CD14-positive monocyte (primary cell): ENCODE measurements around the gene ESPN. TPM values are rescaled to one million over a fixed set of nuclear protein-coding genes. Genes with fewer than 3 reads are reported as not detected.

ENCODE experiments used
- DNase-seq, 3 donors: peaks; one replicate each; pipeline ENCODE4 v3.0.0-alpha.2; 2011 to 2022
- H2AFZ ChIP-seq: 2 replicates; pipeline ENCODE4 v1.6.0; 2012; ENCODE audit warnings: mild to moderate bottlenecking, low read depth, low read length, inconsistent platforms; ENCODE audit not compliant: insufficient read depth, poor library complexity, severe bottlenecking
- H3K27ac ChIP-seq, 2 donors: 1 replicate in 1 of 2; 2 replicates in 1 of 2; pipeline ENCODE4 v1.5.1; 2012 to 2013; ENCODE audit warnings: low read length in 2 of 2, control low read depth in 1 of 2, inconsistent platforms in 1 of 2, low read depth in 1 of 2, mild to moderate bottlenecking in 1 of 2
- H3K27me3 ChIP-seq, 2 donors: one replicate each; pipeline versions ENCODE4 v1.6.0 to v1.6.1; 2011 to 2013; ENCODE audit warnings: low read length in 2 of 2; ENCODE audit not compliant: control insufficient read depth in 2 of 2, insufficient read depth in 2 of 2
- H3K36me3 ChIP-seq, 2 donors: replicated peaks in 1 of 2; 1 replicate in 1 of 2; 2 replicates in 1 of 2; pipeline versions ENCODE4 v1.5.1 to v1.6.1; 2012 to 2013; ENCODE audit warnings: low read length in 2 of 2, control low read depth in 1 of 2, inconsistent platforms in 1 of 2, mild to moderate bottlenecking in 1 of 2; ENCODE audit not compliant: insufficient read depth in 2 of 2, control insufficient read depth in 1 of 2
- H3K4me1 ChIP-seq, 2 donors: 1 replicate in 1 of 2; 2 replicates in 1 of 2; pipeline versions ENCODE4 v1.5.1 to v1.6.1; 2012 to 2013; ENCODE audit warnings: low read length in 2 of 2, control low read depth in 1 of 2, inconsistent platforms in 1 of 2, mild to moderate bottlenecking in 1 of 2, moderate library complexity in 1 of 2; ENCODE audit not compliant: insufficient read depth in 2 of 2, control insufficient read depth in 1 of 2
- H3K4me2 ChIP-seq: replicated peaks from 2 replicates; pipeline ENCODE3; 2012; ENCODE audit warnings: low read length, moderate library complexity, mild to moderate bottlenecking; ENCODE audit not compliant: poor library complexity, severe bottlenecking; ENCODE audit errors: extremely low read depth
- H3K4me3 ChIP-seq, 3 experiments: fragments of 200-600 bp in 1 of 3; sonication (generic) in 1 of 3; replicated peaks in 1 of 3; 1 replicate in 2 of 3; 2 replicates in 1 of 3; pipeline ENCODE4 v1.5.1; 2011 to 2013; ENCODE audit warnings: low read length in 3 of 3, mild to moderate bottlenecking in 3 of 3, control low read depth in 2 of 3, low read depth in 2 of 3, inconsistent platforms in 1 of 3, moderate library complexity in 1 of 3
- H3K79me2 ChIP-seq: 2 replicates; pipeline ENCODE4 v1.6.0; 2012; ENCODE audit warnings: mild to moderate bottlenecking, control low read depth, inconsistent platforms, low read length, moderate library complexity; ENCODE audit not compliant: insufficient read depth
- H3K9ac ChIP-seq: 2 replicates; pipeline ENCODE4 v1.6.0; 2017; ENCODE audit warnings: low read length, mild to moderate bottlenecking; ENCODE audit not compliant: insufficient read depth, poor library complexity, severe bottlenecking
- H3K9me3 ChIP-seq, 2 donors: replicated peaks in 1 of 2; 1 replicate in 1 of 2; 2 replicates in 1 of 2; pipeline versions ENCODE4 v1.5.1 to v1.6.1; 2012 to 2013; ENCODE audit warnings: low read length in 2 of 2, control low read depth in 1 of 2; ENCODE audit not compliant: control insufficient read depth in 1 of 2, insufficient read depth in 1 of 2
- H4K20me1 ChIP-seq: 2 replicates; pipeline ENCODE4 v1.6.0; 2012; ENCODE audit warnings: mild to moderate bottlenecking, low read length, control low read depth, moderate library complexity; ENCODE audit not compliant: insufficient read depth
- H3K27ac Mint-ChIP-seq, 7 donors: one replicate each; pipeline ENCODE4 v1.8.0; 2020; ENCODE audit warnings: mild to moderate bottlenecking in 7 of 7, mixed read lengths in 7 of 7, moderate library complexity in 6 of 7, inconsistent platforms in 2 of 7
- H3K27me3 Mint-ChIP-seq, 3 donors: one replicate each; pipeline ENCODE4 v1.8.0; 2021 to 2022; ENCODE audit warnings: low read depth in 3 of 3, mild to moderate bottlenecking in 3 of 3, mixed read lengths in 3 of 3, moderate library complexity in 3 of 3, inconsistent platforms in 1 of 3
- H3K36me3 Mint-ChIP-seq, 2 donors: one replicate each; pipeline ENCODE4 v1.8.0; 2020; ENCODE audit warnings: mixed read lengths in 2 of 2, inconsistent platforms in 1 of 2, mild to moderate bottlenecking in 1 of 2
- H3K4me1 Mint-ChIP-seq: one replicate; pipeline ENCODE4 v1.8.0; 2020; ENCODE audit warnings: mild to moderate bottlenecking, mixed read lengths
- H3K4me3 Mint-ChIP-seq, 2 donors: one replicate each; pipeline ENCODE4 v1.8.0; 2020; ENCODE audit warnings: mild to moderate bottlenecking in 2 of 2, mixed read lengths in 2 of 2, moderate library complexity in 1 of 2
- H3K9me3 Mint-ChIP-seq, 7 donors: one replicate each; pipeline ENCODE4 v1.8.0; 2020 to 2022; ENCODE audit warnings: mixed read lengths in 7 of 7, mild to moderate bottlenecking in 6 of 7, moderate library complexity in 6 of 7, inconsistent platforms in 2 of 7
- WGBS: methylation state at CpG from one replicate; pipeline ENCODE4 v1.1.5; 2013; ENCODE audit warnings: missing lambda C conversion rate; ENCODE audit not compliant: insufficient coverage; 5-methylcytosine and 5-hydroxymethylcytosine counted together
- intact Hi-C, 2 donors: fragments of 100-400 bp; cut with micrococcal nuclease; formaldehyde crosslinking; loops; one replicate each; pipeline versions ENCODE4 v1.15.0 to v1.15.1; 2023
- polyA plus RNA-seq, 3 donors: library from polyadenylated mRNA; depleted of rRNA in 1 of 3; unstranded in 2 of 3; stranded (reverse) in 1 of 3; fragments of 300-500 nt in 2 of 3; fragments of >200 nt in 1 of 3; fragmentation: Illumina TruSeq in 2 of 3; gene quantifications; 1 replicate in 2 of 3; 2 replicates in 1 of 3; pipeline ENCODE4 v1.2.3, GENCODE V29; 2012 to 2021
- TF ChIP-seq, protein P1 (sequence below): fragments of 200-600 bp; IDR thresholded peaks from one replicate; pipeline ENCODE4 v1.8.0; 2022; ENCODE audit warnings: antibody characterized with exemption, mild to moderate bottlenecking

Gene ESPN
- polyA plus RNA-seq, 3 donors, result not detected

DNA sequence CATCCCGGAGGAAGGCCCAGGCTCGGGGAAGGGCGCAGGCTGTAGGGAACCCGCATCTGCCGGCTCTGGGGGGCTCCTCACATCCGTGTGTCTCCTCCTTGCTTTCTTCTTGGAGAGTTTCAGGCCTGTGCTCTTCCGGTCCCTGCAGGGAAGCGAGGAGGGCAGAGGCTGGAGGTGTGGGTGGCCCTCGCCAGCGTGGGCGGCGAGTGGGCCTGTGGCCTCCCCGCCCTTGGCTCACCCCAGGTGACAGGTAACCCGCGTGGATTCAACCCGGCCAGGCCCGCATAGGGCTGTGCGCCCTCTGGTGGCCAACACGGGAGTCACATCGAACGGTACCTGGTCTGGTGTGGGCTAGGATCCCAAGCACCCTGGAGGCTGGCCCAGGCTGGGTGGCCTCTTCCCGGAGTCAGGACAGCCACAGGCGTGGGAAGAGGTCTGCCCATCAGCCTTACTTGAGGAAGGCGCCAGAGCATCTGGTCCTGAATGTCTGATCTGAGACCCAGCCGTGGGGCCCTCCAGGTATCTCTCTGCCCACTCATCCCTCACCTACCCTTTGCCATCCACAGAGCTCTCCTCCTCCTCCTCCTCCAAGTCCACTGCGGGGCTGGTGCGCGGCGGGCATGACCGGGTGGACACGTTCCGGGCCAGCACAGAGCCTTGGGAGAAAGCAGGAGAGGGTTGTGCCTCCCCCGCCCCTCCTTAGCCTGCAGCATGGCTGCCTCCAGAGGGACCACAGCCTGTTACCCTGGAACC lies 51.0 kb downstream of the ESPN start:
- H3K4me3 ChIP-seq, result no peak overlapping the region
- 32% methylated on average over 28 of the region's 33 CpGs for WGBS
- peaks cover 6 to 9% (median 6%) of the 10 kb centered on the region in 3 donors for H3K27me3 Mint-ChIP-seq
- no peaks in the 10 kb centered on the region for H3K36me3 Mint-ChIP-seq
- H3K27ac Mint-ChIP-seq, result peak overlapping the region in 1 of 7 donors; percentile 68
- H3K9ac ChIP-seq, result no peak overlapping the region
- H3K4me3 Mint-ChIP-seq, result no peak overlapping the region
- no peaks in the 10 kb centered on the region for H3K27me3 ChIP-seq
- no peaks in the 10 kb centered on the region for H3K79me2 ChIP-seq
- peaks cover 0 to 6% of the 10 kb centered on the region in 2 donors for H3K9me3 ChIP-seq
- no peaks in the 10 kb centered on the region for H4K20me1 ChIP-seq
- no peaks in the 10 kb centered on the region for H3K36me3 ChIP-seq
- H3K27ac ChIP-seq, result no peak overlapping the region
- H3K4me2 ChIP-seq, result no peak overlapping the region
- intact Hi-C loops, result loop anchor here in 1 of 2 donors (5.0 kb wide), 1 partner anchor 228 kb away; no protein-coding TSS in a partner anchor
- TF ChIP-seq, protein P1, sequence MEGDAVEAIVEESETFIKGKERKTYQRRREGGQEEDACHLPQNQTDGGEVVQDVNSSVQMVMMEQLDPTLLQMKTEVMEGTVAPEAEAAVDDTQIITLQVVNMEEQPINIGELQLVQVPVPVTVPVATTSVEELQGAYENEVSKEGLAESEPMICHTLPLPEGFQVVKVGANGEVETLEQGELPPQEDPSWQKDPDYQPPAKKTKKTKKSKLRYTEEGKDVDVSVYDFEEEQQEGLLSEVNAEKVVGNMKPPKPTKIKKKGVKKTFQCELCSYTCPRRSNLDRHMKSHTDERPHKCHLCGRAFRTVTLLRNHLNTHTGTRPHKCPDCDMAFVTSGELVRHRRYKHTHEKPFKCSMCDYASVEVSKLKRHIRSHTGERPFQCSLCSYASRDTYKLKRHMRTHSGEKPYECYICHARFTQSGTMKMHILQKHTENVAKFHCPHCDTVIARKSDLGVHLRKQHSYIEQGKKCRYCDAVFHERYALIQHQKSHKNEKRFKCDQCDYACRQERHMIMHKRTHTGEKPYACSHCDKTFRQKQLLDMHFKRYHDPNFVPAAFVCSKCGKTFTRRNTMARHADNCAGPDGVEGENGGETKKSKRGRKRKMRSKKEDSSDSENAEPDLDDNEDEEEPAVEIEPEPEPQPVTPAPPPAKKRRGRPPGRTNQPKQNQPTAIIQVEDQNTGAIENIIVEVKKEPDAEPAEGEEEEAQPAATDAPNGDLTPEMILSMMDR, result peak; percentile 97
- no peaks in the 10 kb centered on the region for H3K4me1 Mint-ChIP-seq
- peaks cover 0 to 3% (median 0%) of the 10 kb centered on the region in 7 donors for H3K9me3 Mint-ChIP-seq
- peak; percentile 14 to 43 (median 33) for DNase-seq
- no peak overlapping the region for H2AFZ ChIP-seq
- no peaks in the 10 kb centered on the region for H3K4me1 ChIP-seq

DNA sequence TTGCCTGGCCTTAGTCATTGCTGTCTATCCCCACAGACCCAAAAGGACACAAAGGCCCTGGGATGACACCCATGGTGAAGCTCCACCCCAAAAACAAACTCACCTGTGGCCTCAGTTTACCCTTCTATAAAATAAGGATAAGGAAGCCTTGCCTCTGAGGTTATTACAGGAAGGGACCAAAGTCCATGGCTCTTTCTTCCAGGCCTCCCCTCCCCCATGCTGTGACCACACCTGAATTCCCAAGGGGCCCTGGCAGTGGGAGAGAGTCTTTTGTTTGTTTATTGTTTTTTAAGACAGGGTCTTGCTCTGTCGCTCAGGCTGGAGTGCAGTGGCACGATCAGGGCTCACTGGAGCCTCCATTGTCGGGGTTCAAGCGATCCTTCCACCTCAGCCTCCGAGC lies 51.9 kb downstream of the ESPN start:
- Histone ChIP-seq H3K36me3 (no peaks in the 10 kb centered on the region), H3K27me3 (no peaks in the 10 kb centered on the region), H3K9ac (no peak overlapping the region), H3K27ac (no peak overlapping the region), H3K4me3 (no peak overlapping the region), H3K4me2 (no peak overlapping the region), H3K79me2 (no peaks in the 10 kb centered on the region), H2AFZ (no peak overlapping the region), H4K20me1 (no peaks in the 10 kb centered on the region), H3K9me3 (peaks cover 0 to 6% of the 10 kb centered on the region in 2 donors), H3K4me1 (no peaks in the 10 kb centered on the region)
- intact Hi-C loops, result loop anchor here in 1 of 2 donors (5.0 kb wide), 1 partner anchor 229 kb away; no protein-coding TSS in a partner anchor
- DNase-seq, result no peak
- H3K27ac Mint-ChIP-seq, result no peak overlapping the region
- peaks cover 6 to 13% (median 8%) of the 10 kb centered on the region in 3 donors for H3K27me3 Mint-ChIP-seq
- WGBS, result 96% methylated on average over 4 of the region's 5 CpGs
- no peaks in the 10 kb centered on the region for H3K36me3 Mint-ChIP-seq
- peaks cover 0 to 3% (median 0%) of the 10 kb centered on the region in 7 donors for H3K9me3 Mint-ChIP-seq
- no peaks in the 10 kb centered on the region for H3K4me1 Mint-ChIP-seq
- TF ChIP-seq, protein P1, result no peak
- no peak overlapping the region for H3K4me3 Mint-ChIP-seq
